HG03378 (cell line): Measurements from ENCODE around the gene POLR2C.
A peak's percentile ranks its signal among the peaks of the same experiment; 100 is the strongest.
"Not testable (repeated sequence)": the region's sequence is repeated elsewhere in the genome, so short reads cannot be mapped to it uniquely, and the experiment has no call there.

ENCODE experiments used
- ATAC-seq: cut with Tn5 transposase; IDR thresholded peaks from one replicate; pipeline ENCODE4 v1.9.1; 2021; ENCODE audit warnings: mild to moderate bottlenecking, moderate library complexity; ENCODE audit not compliant: unreplicated experiment

The POLR2C gene

GRCh38 chr16:57462209-57462977 lies at the start of gene POLR2C:
TSS of gene POLR2C (plus strand) at chr16:57462679. CDS start at chr16:57462725, 46 bp downstream.
- peak; percentile 64 for ATAC-seq

GRCh38 chr16:57413301-57413730 lies 49.2 kb upstream of the POLR2C start:
- peak; percentile 68 for ATAC-seq

- ATAC-seq, result no peak
Observed at GRCh38 chr16:57413733-57414132, 48.7 kb upstream of the POLR2C start.

GRCh38 chr16:57416084-57416483 lies 46.4 kb upstream of the POLR2C start:
- ATAC-seq, result no peak

- no peak for ATAC-seq
Observed at GRCh38 chr16:57419506-57419905, 43.0 kb upstream of the POLR2C start.

GRCh38 chr16:57422026-57422944 lies 40.2 kb upstream of the POLR2C start:
- ATAC-seq, result no peak

- no peak for ATAC-seq
Observed at GRCh38 chr16:57423152-57423551, 39.3 kb upstream of the POLR2C start.

GRCh38 chr16:57424583-57424982 lies 37.9 kb upstream of the POLR2C start:
- ATAC-seq, result no peak

GRCh38 chr16:57426356-57426755 lies 36.1 kb upstream of the POLR2C start:
- no peak for ATAC-seq

- no peak for ATAC-seq
Observed at GRCh38 chr16:57427307-57427706, 35.2 kb upstream of the POLR2C start.

GRCh38 chr16:57427824-57428223 lies 34.7 kb upstream of the POLR2C start:
- ATAC-seq, result no peak

- no peak for ATAC-seq
Observed at GRCh38 chr16:57430955-57431354, 31.5 kb upstream of the POLR2C start.

- ATAC-seq, result no peak
Observed at GRCh38 chr16:57432505-57432904, 30.0 kb upstream of the POLR2C start.

- no peak for ATAC-seq
Observed at GRCh38 chr16:57432989-57433388, 29.5 kb upstream of the POLR2C start.

GRCh38 chr16:57434003-57434402 lies 28.5 kb upstream of the POLR2C start:
- no peak for ATAC-seq

- no peak for ATAC-seq
Observed at GRCh38 chr16:57435838-57436237, 26.6 kb upstream of the POLR2C start.

GRCh38 chr16:57439947-57440346 lies 22.5 kb upstream of the POLR2C start:
- ATAC-seq, result not testable (repeated sequence)

GRCh38 chr16:57440551-57440950 lies 21.9 kb upstream of the POLR2C start:
- ATAC-seq, result not testable (repeated sequence)

- ATAC-seq, result no peak
Observed at GRCh38 chr16:57444711-57445110, 17.8 kb upstream of the POLR2C start.

GRCh38 chr16:57445510-57445909 lies 17.0 kb upstream of the POLR2C start:
- no peak for ATAC-seq

GRCh38 chr16:57446531-57447185 lies 15.8 kb upstream of the POLR2C start:
- ATAC-seq, result peak; percentile 22
